ENCODE data around the gene DIPK1C.

The DIPK1C gene

DNA sequence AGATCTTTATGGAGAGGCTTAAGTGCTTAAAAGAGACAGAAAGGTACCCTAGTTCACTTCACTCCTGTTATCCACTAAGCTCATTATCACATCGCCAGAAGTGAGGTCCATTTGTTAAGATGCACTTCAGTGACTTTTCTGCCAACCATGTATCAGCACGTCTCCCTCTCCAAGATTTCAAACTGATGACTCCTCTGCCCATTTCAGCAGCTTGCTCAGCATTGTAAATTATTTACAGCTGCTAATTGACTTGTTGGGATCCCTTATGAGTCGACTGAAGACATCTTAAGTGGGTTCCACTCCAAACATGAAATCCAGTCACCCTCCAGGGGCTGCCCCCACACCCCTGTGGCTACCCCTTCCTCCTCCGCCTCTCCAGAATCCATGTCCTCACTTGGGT lies 37.3 kb downstream of the DIPK1C start:
- DNase-seq (ENCODE audit: low read depth), result no peak

- no peak for DNase-seq (ENCODE audit: low read depth)
Measured at GRCh38 chr18:74418023-74418422, 39.1 kb downstream of the DIPK1C start.

GRCh38 chr18:74416124-74416523 lies 41.0 kb downstream of the DIPK1C start:
- DNase-seq (ENCODE audit: low read depth), result no peak

- DNase-seq (ENCODE audit: low read depth), result no peak
Measured at GRCh38 chr18:74414953-74415515, 42.1 kb downstream of the DIPK1C start.

- no peak for DNase-seq (ENCODE audit: low read depth)
Measured at GRCh38 chr18:74413836-74414235, 43.3 kb downstream of the DIPK1C start.

DNA sequence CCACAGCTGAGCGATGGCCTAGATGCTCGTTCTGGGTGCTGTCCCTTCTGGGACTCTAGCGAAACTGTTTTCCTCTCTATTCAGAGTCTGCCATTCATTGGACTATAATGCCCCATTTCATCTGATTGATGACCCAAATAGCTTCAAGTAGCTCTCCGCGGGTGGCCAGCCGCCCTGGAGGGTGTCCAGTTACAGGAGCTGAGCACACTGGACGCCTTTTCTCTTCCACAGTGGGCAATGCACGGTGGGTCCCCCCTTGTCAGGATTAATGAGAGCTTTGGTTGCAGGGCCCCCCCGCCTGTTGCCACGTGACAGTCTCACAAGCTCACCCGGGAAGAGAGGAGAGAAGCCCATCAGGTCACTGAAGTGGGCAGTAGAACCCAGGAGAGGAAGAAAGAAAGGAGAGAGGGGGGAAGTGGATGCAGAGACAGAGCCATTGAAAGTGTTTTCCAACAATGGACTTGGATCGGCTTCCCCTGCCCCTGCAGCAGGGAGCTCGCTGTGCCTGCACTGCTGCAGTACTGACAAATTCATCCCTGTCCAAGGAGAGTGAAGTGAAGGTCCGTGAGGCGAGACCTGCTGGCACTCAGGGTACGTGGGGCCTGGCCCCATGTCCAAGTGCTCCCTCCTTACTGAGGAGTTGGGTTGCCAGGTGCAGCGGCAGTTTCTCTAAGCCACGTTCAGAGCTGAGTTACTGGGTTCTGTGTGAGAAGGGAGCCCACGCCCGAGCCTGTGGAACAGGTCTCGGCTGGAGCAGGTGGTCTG lies 44.8 kb downstream of the DIPK1C start:
- no peak for DNase-seq (ENCODE audit: low read depth)

DNA sequence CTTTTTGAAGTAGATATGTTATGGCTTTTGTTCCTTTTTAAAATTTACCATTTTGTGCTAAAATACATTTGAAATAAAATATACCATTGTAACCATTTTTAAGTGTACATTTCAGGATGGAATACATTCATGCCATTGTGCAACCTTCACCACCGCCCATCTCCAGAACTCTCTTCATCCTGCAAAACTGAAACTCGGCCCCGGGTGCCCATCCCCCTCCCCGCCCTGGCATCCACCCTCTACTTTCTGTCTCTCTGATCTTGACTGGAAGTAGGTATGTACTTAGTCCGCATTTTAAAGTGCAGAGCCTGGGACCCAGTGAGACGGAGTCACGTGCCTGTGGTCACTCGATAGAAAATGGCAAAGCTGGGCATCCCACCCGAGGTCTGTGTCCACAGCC lies 45.6 kb downstream of the DIPK1C start:
- no peak for DNase-seq (ENCODE audit: low read depth)

DNA sequence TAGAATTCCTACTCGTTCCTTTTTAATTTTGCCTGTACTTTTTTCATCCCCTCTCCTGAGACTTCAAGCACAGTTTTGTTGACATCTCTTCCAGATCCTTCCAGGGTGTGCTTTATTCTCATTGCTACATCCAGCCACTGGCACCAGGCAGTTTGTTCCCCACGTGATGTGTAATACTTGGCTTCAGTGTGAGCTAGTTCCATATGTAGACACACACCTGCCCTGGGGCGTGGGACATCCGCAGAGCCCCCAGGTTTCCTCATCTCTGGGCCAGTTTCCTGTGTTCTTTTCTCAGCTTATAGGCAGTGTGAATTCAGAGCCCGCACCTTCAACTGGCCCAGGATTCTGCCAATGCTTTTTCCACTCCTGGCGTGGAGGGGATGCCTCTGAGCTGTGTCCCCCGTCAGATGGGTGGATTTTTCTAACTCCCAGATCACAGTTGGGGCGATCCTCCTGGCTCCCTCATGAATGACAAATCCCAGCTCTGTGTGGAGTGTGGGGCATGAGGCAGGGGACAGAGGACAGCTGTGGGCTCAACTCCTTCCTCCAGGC lies 46.6 kb downstream of the DIPK1C start:
- DNase-seq (ENCODE audit: low read depth), result no peak

GRCh38 chr18:74407888-74408287 lies 49.2 kb downstream of the DIPK1C start:
- no peak for DNase-seq (ENCODE audit: low read depth)

DNA sequence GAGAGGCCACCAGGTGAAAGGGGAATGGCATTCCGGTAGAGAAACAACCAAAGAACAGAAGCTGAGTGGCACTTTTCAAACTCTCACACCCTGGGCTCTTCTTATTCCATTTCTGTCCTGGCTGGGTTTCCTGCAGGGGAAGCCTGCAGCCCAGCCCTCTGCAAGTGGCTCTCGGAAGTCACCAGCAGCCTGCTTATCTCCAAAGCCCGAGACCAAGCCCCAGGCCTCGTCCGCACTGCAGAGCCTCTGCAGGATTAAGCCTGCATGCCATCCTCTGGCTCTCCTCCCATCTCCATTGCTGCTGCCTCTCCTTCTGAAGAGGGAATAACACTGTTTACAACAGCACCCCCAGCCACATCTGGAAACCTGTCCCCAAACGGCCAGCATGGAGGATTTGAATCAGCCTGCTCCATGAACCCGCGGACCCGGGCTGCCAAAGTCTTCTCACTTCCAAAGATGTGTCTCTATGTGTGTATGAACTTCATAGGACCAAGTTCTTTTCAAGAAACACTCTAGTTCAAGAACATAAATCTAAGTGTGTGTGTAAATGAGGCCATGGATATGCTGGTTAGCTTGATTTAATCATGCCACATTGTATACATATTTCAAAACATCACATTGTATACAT lies 54.2 kb downstream of the DIPK1C start:
- no peak for DNase-seq (ENCODE audit: low read depth)

DNA sequence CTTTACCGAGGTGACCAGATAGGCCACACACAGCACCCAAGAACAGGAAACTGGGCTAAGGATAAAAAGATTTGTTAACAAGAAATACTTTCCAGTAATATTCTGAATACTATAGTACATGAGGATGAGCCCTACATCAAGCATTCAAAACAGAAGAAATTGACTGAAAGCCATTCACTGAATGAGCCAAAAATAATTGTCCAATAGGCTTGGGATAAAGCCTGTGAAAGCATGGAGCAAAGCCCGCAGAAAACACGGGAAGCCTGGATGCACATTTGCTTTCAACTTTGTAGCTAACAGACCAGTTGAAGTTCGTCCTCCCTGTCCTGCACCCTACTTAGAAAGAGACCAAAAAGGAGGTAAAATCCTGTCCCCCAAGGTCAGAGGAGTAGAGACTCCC lies 56.3 kb downstream of the DIPK1C start:
- DNase-seq (ENCODE audit: low read depth), result no peak

DNA sequence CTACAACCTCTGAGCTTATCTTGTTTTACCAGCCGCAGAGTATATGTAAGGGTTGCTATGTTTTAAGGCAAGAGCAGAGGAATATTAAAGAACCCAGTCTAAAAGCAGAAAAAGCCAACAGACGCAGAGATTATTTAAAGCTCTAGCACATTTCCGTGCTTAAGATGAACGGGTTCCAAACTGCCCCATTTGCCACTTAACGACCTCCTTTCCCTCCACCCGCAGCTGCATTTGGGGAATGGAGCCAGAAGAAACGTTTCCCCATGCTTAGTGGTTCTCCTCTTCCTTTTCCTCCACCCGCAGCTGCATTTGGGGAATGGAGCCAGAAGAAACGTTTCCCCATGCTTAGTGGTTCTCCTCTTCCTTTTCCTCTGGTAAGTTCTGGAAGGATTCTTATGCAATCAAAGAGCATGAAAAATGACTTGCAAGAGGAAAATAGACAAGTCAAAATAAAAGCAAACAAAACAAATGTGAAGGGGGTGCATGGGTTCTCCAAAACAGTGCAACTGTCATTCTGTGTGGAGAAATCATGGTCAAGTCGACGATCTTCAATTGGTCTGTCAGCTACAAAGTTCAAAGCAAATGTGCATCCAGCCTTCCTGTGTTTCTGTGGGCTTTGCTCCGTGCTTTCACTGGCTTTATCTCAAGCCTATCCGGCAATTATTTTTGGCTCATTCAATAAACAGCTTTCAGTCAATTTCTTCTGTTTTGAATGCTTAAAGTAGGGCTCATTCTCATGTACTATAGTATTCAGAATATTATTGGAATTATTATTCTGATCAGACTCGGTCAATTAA lies 57.8 kb downstream of the DIPK1C start:
- no peak for DNase-seq (ENCODE audit: low read depth)

GRCh38 chr18:74397572-74397971 lies 59.5 kb downstream of the DIPK1C start:
- DNase-seq (ENCODE audit: low read depth), result no peak

- DNase-seq (ENCODE audit: low read depth), result no peak
Measured at GRCh38 chr18:74396171-74397169, 60.6 kb downstream of the DIPK1C start.

- DNase-seq (ENCODE audit: low read depth), result no peak
Measured at GRCh38 chr18:74395648-74396154, 61.4 kb downstream of the DIPK1C start.

DNA sequence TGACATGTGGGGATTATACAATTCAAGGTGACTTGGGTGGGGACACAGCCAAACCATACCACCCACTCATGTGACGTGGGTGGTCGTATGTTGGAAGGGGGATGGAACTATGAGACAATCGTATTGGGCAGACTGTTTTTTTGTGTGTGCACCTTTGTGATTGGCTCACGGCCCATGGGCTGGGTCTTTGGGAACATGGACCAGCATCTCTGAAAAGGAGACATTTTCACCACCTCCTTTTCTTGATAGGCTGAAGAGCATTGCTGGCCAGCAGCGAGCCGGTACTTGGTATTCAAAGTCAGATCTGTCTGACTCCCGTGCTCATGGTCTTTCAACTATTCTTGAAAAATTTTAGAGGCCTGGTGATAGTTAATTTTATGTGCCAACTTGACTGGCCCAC lies 62.1 kb downstream of the DIPK1C start:
- no peak for DNase-seq (ENCODE audit: low read depth)

DNA sequence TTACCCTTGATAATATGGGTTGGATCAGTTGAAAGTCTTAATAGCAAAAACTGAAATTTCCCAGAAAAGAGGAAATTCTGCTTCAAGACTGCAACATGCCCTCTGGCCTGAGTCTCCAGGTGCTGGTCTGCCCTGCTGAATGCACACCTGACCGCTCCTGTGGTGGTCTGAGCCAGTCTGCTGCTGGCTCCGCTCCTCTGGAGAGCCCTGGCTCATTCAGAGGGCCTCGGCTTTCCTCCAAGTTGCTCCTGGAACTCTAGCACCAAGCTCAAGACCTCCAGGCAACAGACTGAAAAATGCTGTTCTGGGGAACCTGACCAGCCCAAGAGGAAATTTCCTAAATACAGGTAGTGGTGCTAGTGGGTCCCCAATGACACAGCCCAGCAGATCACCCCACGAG lies 64.8 kb downstream of the DIPK1C start:
- DNase-seq (ENCODE audit: low read depth), result no peak

DNA sequence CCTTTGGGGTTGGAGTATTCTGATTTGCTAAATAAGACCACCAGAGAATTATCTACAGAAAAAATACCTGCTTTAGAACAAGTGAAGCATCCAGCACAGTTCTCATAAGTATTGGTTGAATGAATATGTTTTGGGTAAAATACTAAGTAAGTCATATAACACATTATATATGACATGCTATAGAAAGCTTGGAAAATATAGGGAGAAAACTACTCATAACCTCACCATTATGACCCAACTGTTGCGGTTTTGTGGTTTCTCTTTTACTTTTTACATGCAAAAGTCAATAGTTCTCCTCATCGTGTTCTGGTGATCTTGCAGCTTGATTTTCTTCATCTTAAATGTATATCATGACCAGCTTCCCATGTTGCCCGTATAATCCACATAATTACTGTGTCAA lies 66.2 kb downstream of the DIPK1C start:
- DNase-seq (ENCODE audit: low read depth), result no peak

GRCh38 chr18:74389991-74390390 lies 67.1 kb downstream of the DIPK1C start:
- no peak for DNase-seq (ENCODE audit: low read depth)

- no peak for DNase-seq (ENCODE audit: low read depth)
Measured at GRCh38 chr18:74389171-74389927, 67.8 kb downstream of the DIPK1C start.

Measured in activated T-cell treated with anti-CD3 and anti-CD28 coated beads for 24 hours (primary cell).